Activated T-cell treated with anti-CD3 and anti-CD28 coated beads for 1 hour (primary cell): ENCODE results near the gene ADRA2B.

Experiments
- DNase-seq: peaks from one replicate; pipeline ENCODE4 v3.0.0-alpha.2; 2020; ENCODE audit warnings: low read depth

The ADRA2B gene

DNA sequence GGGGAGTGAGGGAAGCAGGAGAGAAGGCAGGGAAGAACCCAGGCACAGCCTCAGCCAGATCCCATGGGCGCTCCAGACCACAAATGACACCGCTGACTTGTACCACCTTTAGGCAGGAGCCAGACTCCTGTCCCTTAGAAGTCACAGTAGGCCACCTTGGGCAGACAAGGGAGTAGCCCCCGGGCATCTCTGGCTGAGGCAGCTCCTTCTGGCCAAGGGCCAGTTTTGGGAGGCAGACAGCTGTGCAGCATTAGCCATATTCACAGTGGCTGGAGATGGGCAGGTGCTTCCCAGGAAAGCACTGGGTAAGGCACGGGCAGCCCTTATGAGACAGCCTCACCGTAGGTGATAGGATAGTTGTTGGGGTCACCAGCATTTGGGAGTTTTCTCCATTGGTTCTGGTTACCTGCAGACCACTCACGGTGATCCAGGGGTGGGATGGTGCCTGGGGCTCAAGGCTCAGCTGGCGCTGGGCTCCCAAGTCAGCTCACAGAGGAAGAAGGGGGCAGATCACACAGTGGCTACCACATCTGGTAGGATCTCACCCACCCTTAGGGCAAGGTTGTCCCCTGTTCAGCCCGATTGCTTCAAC lies 19.9 kb upstream of the ADRA2B start:
- no peak for DNase-seq

DNA sequence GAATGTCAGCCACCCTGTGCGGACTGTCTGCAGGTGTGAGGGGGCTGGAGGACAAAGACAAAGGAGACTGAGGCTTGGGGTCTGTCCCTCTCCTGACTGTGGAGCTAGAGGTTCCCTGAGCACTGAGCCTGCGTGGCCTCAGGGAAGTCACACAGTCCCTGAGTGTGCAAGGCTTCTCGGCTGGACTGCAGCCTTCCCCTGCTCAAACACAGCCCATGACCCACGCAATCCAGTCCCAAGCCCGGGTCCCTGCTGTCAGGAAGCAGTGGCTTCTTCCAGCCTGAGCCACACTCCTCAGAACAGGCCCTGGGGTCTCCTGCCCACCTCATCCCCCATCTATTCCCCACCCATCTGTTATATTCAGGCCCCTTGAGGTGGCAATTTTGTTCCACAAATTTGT lies 19.2 kb upstream of the ADRA2B start:
- no peak for DNase-seq

DNA sequence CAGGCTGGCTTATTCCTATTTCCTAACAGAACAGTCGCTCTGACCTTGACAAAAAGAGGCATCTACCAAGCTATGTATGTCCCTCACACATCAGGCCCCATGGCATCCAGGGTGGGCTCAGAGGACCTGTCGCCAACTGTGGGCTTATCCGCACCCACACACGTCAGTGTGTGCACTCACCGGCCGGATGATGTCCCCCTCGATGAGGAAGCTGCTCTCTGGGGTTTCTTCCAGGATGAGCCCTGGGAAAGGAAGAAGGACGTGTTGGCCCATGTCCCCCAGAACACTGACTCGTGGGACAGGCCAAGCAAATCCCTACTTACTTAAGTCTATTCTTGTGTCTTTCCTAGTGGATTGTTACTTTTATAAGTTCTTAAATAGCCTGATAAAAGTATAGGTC lies 18.8 kb upstream of the ADRA2B start:
- DNase-seq: no peak

DNA sequence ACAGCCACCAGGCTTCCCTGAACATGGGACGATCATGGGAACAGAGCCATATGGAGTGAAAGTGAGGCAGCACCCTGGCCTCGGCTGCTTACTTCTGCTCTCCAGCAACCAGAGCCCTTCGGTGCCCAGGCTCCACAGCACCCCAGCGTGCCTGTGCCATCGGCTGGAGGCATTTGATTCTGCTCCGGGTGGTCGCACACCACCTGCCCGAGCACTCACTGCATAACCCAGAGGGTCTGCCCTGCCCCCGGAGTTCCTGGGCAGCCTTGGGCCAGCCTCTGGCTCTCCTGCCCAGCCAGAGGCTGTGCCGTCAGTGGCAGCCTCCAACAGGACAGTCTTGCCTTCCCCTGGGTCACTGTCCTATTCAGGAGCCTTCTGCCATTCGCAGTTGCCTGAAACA lies 18.1 kb upstream of the ADRA2B start:
- DNase-seq: no peak

DNA sequence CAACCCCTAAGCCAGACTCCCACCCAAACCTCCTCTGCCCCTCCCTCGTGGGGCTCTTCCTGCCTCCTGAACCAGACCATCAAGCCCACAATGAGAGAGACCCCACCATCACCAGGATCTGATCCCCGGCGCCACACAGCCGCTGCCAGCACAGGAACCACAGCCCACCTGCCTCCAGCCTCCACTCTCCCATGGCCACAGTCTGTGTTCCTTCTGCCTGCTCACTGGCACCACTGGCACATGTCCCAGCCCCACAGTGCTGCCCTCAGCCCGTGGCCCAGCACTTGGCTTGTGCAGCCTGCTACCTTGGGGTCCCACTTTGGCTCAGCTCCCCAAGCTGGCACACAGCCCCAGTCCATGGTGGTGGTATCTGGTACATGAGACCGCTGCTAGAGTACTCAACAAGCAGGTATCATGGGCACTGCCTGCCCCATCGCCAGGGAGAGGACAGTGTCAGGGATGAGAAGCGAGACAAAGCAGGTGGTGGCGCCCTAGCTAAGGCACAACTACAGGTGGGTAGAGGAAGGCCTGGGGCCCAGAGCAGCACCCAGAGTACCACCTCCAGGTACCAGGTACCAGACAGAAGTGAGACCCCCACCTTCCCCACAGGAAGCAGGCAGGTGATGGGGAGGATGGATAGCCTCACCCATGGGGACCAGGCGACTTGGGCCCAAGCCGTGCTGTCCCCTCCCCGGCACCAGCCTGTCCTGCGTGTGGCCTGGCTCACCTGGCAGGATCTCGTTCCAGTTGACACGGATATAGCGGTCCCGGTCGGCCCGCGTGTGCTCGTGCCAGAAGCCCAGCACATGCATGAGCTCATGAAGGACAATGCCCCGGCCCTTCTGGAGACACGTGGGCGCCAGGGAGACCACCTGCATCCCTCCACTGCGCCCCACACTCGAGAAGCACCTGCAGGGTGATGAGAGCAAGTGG lies 15.7 kb upstream of the ADRA2B start:
- no peak for DNase-seq

DNA sequence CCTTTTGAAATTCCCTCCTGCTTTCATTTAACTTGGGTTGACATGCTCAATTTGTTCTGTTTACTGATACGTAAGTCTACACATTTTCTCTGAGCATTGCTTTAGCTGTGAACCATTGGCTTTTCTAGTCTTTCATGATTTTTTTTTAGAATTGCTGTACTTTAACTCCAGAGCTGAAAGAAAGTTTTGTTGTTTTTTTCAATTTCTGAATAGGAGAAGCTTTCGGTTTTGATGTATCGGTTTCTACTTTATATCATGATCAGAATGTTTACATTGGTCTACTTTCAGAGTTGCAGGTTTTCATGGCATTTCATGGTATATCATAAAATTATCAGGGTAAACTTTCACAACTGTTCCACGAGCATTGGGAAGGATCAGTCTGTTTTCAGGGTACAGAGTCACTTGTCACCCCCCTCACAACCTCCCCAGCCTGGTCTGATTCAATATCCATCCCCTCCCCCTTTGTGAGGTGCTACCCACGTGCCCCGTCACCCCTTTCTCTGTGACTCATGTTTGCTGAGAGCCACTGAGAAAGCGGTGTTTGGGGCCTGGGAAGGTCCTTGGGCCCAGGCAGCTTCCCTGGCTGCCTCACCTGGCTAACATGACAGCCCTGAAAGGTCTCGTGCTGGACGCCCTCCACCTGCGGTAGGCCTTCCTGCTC lies 14.9 kb upstream of the ADRA2B start:
- no peak for DNase-seq

DNA sequence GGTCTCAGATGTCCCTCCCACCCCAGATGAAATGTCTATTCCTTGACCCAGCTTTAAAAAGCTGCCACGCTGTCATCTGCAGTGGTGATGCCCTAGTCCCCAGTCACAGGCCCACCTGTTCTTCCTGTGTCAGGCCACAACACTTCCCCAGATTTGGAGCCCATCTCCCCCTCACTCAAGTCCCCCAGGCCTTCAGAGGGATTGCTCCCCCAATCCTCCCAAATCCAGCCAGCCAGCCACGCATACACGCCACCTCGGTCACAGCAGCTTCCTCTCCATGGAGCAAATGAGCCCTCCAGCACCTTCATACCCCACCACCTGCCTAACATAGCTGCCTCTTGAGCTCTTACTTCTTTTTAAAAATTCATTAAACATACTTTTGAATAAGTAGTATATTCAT lies 14.1 kb upstream of the ADRA2B start:
- no peak for DNase-seq

DNA sequence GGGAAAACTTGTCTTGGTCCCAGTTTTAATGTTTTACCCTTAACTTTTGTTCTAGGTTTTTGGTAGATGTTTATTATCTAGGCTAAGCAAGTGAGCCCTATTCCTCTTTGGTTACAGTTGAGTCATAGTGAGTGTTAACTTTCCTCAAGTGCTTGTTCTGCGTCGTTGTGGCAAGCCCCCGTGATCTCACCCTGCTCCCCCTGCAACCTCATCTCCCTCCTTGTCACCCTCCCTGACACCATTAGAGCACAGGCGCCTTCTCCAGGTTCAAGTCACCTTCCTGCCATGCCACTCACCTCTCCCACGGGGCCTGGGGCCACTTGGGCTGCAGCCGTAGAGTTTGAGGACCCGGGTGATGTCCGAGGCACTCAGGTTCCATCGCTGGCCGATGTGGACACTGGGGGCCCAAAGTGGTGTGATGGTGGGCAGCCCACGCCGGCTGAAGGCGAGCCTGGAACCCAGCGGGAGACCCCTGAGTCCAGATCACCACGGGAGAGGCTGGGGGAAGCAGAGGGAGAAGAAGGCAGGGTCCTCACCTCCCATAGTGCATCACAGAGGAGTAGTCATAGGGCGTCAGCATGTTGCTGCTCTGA lies 13.3 kb upstream of the ADRA2B start:
- DNase-seq: no peak

DNA sequence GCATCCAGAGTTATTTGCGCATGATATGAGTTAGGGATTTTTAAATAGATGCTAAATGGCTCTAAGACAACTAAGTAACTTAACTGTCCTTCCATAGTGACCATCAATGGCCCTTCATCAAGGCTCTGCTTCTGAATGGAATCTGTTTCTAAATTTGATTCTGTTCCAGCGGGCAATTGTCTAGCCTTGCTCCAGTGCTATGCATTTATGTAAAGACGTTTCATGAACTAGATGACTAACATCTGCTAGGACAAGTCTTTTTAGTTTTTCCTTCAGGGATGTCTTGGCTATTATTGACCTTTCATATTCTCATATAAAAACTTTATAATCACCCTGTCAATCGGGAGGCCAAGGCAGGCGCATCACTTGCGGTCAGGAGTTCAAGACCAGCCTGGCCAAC lies 12.1 kb upstream of the ADRA2B start:
- DNase-seq: no peak

DNA sequence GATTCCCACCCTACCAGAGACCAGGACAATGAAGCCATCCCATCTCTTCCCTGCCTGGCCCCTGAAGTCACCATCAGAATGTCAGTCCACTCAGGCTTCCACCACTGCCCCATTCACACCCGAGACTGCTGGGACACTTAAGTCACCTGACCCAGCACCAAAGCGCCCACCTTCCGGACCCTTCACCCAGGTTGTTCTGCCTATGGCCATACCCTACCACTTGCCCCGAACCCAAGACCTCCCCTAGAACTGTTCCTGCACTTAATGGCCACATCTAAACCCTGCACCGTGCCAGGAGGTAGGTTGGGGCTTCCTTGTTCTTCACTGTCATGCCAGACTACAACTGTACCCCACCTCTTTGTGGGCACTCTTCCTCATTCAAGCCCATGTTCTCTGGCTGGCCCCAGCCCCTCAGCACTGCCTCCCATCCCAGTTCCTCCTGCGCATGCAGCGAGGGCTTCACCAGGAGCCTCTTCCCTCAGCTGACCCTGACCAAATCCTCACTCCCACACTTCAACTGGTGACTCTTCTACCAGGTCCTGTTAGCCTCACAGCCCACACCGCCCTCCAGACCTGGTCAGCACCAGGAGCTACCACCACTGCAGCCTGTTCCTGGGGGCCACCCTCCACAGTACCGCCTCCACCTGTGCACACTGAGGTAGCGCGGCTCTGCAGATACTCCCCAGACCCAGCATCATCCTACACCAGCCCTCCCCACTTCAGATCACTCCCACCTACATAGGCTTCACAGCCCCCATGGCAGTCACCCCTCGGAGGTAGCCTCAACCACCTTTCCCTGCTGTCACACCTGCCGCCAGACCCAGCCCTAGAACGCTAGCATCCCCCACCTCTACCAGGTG lies 8.3 kb upstream of the ADRA2B start:
- DNase-seq: no peak

DNA sequence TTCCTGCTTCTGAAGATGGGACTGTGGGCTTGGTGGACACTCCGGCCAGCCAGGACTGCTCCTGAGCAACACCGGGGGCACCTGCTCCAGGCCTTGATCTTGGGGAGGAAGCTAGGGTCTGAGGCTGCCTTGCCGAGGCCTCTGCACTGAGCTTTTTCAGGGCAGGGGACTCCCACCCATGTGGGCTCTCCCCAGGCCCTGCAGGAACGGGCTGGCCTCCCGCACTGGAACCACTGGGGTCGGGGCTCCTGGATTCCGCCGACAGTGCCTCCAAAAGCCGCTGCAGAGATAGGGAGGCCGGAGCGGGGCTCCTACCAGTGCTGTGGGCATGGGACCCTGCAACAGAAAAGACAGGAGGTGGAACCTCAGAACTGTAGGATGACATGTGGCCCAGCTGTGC lies 7.6 kb upstream of the ADRA2B start:
- DNase-seq: no peak

DNA sequence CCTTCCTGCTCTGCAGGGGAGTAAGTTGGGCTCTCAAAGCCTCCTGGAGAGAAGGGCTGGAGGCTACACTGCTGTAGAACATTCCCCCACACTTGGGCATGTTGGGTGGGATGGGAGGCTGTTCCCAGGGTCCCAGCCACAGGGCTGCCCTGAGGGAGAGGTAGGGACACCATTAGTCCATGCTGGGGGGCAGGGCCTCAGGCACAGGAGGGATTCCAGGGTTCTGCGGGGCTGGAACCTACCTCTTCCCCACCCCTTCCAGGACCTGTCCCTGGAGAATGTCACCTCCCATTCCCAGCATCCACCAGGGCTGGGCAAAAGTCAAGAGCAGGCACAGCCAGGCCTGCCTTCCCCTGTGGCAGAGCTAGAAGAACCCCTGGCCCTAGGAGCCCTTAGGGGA lies 6.9 kb upstream of the ADRA2B start:
- DNase-seq: no peak

DNA sequence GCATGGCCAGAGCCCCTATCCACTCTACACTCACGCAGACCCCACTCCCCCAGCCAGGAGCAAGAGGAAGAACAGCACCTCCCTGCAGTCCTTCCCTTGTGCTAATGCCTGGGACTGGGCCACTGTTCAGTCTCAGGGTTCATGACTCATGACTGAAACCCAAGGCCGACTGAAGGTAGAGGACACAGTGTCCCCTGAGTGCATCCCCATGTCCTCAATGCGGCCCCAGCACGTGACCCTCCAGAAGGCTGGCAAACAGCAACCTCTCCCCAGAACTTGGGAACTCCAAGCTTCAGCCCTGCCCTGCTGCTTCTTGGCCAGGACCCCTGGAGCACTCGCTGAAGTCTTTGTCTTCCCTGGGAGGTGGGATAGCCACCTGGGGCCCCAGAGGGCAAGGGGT lies 6.0 kb upstream of the ADRA2B start:
- no peak for DNase-seq

DNA sequence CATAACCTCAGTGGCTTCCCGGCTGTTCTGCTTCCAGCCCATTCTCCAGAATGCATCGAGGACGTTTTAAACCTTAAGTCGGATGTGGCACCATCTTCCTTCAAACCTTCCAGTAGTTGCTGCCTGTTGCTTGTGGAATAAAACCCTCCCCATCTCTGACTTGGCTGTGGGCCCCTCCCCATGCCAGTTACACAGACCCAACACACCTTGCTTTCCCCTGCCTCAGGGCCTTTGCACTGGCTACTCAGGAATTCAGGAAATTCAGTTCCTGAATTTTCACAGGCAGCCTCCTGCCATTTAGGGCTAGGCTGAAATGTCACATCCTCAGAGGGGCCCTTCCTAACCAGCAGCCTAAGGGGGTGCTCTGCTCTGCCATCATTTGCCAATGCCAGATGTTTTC lies 5.0 kb upstream of the ADRA2B start:
- DNase-seq: no peak

DNA sequence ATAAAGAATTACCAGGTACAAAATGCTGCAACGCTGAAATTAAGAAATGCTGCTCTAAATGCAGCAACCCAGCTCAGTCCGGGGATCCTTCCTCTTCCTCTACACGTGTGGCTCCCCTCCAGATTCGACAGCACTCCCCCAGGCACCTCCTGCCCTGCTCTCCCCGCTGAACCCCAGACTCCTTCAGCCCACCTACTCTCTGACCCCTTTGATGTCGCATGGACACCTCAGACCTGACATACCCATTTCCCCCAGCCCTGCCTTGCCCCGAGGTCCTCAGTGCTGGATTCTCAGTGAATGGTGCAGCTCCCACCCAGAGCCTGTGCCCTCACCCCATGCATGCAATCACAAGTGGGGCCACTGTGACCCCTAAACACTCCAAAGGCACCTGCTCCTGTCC lies 4.6 kb upstream of the ADRA2B start:
- no peak for DNase-seq

DNA sequence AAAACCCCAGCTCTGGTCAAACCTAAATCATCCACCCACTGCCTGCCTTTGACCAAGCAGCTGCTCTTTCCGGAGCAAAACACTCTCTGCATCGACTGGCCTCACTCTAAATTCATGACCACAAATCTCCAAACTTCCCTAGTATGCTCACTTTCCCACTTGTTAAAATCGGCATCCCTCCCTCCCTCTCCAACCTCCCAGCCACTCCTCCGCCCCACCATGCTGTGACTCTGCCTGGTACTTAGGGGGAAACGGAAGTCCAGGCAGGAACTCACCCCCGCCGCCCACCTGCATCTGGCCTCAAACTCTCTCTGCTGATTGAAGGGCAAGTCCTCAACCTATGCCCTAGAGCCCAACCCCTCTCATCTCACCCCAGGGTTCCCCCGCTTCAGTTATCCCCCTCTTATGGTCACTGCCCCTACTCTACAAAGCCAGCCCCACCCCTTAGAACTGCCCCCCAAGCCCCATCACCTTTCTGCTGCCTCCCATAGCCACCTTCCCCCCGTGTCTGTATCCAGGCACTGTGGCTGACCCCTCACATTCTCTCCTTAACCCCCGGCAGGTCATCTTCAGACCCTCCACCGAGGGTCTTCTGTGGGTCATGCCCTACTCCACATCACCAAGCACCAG lies 3.8 kb upstream of the ADRA2B start:
- no peak for DNase-seq

DNA sequence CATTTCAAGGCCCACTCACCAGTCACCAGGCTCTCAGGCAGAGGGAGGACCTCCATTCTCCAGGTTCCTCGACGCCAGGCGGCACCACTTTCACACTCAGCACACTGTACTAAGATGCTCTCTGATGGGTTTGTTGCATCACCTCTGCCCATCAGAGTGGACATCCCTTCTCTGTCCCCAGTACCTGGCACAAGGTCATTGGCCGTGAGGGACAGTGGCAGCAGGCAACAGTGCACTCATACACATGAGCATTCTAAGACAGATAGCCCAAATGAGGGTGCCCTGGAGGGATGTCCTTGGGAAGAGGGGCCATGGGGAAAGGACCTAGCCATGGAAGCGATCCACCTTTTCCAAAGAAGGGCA lies 3.0 kb upstream of the ADRA2B start:
- DNase-seq: no peak

DNA sequence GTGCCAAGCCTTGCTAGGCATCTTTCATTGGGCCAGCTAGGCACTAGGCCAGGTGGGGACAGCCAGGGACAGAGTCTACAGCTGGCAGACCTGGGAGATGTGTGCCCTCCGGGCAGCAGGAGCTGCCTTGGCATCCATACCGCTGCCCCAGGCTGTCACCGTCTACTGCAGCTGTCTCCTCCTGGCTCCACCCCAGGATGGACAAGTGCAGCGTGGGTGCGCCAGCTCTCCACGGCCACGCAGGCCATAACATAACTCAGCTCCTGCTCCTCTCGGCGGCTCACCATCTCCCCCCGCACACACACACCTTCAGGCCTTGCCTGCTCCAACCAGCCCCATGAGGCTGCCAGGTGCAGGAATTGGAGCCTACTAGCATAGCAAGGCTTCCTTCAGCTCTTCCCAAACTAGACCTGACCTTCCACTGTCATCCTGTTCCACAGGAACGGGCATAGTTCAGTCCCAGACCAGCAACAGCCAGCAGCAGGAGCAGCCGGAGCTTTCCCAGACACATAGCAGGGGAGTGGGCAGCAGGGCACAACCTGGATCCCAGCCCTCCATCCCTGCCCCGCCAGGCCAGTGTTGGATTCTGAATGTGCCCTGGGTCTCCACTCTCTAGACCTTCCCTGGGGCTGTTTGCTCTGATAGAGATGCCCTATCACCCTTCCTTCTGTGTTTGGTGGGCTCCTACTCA lies 2.5 kb upstream of the ADRA2B start:
- no peak for DNase-seq

DNA sequence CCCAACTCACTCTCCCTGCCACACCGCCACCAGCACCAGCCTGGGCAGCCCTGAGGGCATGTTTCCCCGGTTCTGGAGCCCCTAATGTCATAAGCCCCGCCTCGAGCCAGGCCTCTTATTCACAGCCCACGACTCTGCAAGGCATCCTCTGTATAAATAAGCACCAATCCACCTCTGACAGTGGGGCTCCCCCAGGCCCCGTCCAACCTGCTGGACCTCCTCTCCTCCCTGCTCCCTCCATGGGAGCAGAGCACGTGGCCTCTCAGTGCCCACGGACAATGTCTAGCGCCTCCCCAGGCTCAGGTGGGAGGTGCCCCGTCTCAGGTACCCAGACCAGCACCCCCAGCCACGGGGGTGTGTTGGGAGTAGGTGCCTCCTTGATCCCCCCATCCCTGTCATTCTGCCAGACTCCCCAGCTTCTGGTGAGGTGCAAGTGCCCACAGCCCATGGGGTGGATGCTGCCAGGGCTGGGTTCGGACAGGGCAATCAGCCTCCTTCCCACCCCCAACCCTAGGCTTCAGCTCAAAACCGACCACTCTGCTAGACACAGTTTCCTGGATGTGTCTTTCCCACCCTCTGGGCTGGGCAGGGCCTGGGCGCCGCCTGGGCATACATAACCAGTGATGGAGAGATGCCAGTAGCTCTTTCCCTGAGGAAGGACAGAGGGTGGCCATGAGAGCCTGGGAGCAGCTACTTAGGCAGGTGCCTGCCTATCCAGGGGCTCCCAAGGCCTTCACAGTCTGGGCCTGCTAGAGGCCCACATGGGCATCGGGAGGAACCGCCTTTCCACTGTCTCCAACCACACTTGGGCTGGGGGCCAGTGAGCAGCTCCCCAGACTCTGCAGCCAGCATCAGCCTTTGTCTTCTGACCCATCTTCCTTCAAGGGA lies 1.6 kb upstream of the ADRA2B start:
- no peak for DNase-seq
